NB4 (cell line): ENCODE data around the gene ODAD2.

ENCODE experiments used
- MYC ChIP-seq: IDR thresholded peaks from 2 replicates; pipeline ENCODE4 v1.6.1; 2011; ENCODE audit warnings: low read depth, low read length
- POLR2A ChIP-seq: IDR thresholded peaks from 2 replicates; pipeline ENCODE4 v1.6.1; 2011; ENCODE audit warnings: mild to moderate bottlenecking; ENCODE audit not compliant: insufficient read length; ENCODE audit errors: extremely low read depth
- TF ChIP-seq, protein P1 (sequence below): IDR thresholded peaks from one replicate; pipeline ENCODE4 v1.5.1; 2012; ENCODE audit warnings: low read depth, low read length
- TF ChIP-seq, protein P2 (sequence below): IDR thresholded peaks from 2 replicates; pipeline ENCODE4 v1.6.1; 2011; ENCODE audit warnings: low read depth, low read length

DNA sequence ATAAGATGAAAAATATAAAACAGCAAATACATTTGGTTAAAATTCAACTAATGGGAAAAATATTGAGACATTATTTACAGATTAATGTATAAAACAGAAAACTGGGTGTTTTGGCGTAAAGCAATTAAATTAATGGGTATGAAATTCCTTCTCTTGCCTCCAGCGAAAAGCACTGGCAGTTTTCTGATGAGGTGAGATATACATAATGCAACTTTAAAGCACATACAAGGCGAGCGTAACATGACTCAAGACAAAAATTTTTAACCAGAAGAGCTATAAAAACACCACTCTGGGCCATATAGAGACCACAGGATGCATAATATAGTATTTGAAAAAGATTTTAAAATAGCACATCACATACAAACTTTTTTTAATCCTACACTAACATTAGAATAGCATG lies 120.6 kb downstream of the ODAD2 start:
- TF ChIP-seq, protein P1, sequence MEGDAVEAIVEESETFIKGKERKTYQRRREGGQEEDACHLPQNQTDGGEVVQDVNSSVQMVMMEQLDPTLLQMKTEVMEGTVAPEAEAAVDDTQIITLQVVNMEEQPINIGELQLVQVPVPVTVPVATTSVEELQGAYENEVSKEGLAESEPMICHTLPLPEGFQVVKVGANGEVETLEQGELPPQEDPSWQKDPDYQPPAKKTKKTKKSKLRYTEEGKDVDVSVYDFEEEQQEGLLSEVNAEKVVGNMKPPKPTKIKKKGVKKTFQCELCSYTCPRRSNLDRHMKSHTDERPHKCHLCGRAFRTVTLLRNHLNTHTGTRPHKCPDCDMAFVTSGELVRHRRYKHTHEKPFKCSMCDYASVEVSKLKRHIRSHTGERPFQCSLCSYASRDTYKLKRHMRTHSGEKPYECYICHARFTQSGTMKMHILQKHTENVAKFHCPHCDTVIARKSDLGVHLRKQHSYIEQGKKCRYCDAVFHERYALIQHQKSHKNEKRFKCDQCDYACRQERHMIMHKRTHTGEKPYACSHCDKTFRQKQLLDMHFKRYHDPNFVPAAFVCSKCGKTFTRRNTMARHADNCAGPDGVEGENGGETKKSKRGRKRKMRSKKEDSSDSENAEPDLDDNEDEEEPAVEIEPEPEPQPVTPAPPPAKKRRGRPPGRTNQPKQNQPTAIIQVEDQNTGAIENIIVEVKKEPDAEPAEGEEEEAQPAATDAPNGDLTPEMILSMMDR, result no peak
- TF ChIP-seq, protein P2, sequence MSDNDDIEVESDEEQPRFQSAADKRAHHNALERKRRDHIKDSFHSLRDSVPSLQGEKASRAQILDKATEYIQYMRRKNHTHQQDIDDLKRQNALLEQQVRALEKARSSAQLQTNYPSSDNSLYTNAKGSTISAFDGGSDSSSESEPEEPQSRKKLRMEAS, result no peak
- no peak for TF ChIP-seq POLR2A
- no peak for TF ChIP-seq MYC
